HG02642 (cell line): ENCODE results near the gene AJUBA.
"Not testable (repeated sequence)": the region's sequence is repeated elsewhere in the genome, so short reads cannot be mapped to it uniquely, and the experiment has no call there.

Experiments used
- ATAC-seq: cut with Tn5 transposase; IDR thresholded peaks from one replicate; pipeline ENCODE4 v1.9.1; 2021; ENCODE audit warnings: mild to moderate bottlenecking; ENCODE audit not compliant: unreplicated experiment, poor library complexity

AJUBA gene

GRCh38 chr14:22981876-22982476 is 375 bp downstream of the AJUBA start:
- no peak for ATAC-seq

GRCh38 chr14:22981090-22981875 is 1.1 kb downstream of the AJUBA start:
- no peak for ATAC-seq

- ATAC-seq = no peak
Measured at GRCh38 chr14:22980672-22981089, 1.7 kb downstream of the AJUBA start.

GRCh38 chr14:22979748-22980392 is 2.5 kb downstream of the AJUBA start:
- no peak for ATAC-seq

GRCh38 chr14:22978981-22979671 is 3.2 kb downstream of the AJUBA start:
- no peak for ATAC-seq

GRCh38 chr14:22978487-22978837 is 3.9 kb downstream of the AJUBA start:
- ATAC-seq = no peak

GRCh38 chr14:22977684-22978486 is 4.5 kb downstream of the AJUBA start:
- no peak for ATAC-seq

GRCh38 chr14:22977434-22977683 is 5.0 kb downstream of the AJUBA start:
- no peak for ATAC-seq

GRCh38 chr14:22976620-22977433 is 5.5 kb downstream of the AJUBA start:
- ATAC-seq = no peak

- no peak for ATAC-seq
Measured at GRCh38 chr14:22974530-22975313, 7.6 kb downstream of the AJUBA start.

GRCh38 chr14:22973217-22974032 is 8.9 kb downstream of the AJUBA start:
- no peak for ATAC-seq

GRCh38 chr14:22972313-22972930 is 9.9 kb downstream of the AJUBA start:
- ATAC-seq = no peak

- no peak for ATAC-seq
Measured at GRCh38 chr14:22971152-22971551, 11.2 kb downstream of the AJUBA start.

GRCh38 chr14:22966783-22967269 is 15.5 kb downstream of the AJUBA start:
- ATAC-seq = no peak

GRCh38 chr14:22965916-22966782 is 16.2 kb downstream of the AJUBA start:
- not testable (repeated sequence) for ATAC-seq

GRCh38 chr14:22962061-22962676 is 20.2 kb downstream of the AJUBA start:
- ATAC-seq = no peak
